Upper lobe of left lung (tissue), 4 donors: ENCODE results near the gene SMAD1.

ENCODE experiments used
- CTCF ChIP-seq, 6 experiments: fragments of 450-650 bp in 4 of 6; fragments of 200-600 bp in 2 of 6; sonication (generic) in 2 of 6; IDR thresholded peaks; one replicate each; pipeline ENCODE4 v1.5.1; 2016 to 2019; ENCODE audit warnings: antibody characterized with exemption in 6 of 6
- EP300 ChIP-seq, 4 donors: sonication (generic); formaldehyde crosslinking; IDR thresholded peaks; one replicate each; pipeline ENCODE4 v1.5.1; 2017; ENCODE audit warnings: antibody characterized with exemption in 4 of 4, control low read depth in 2 of 4

DNA sequence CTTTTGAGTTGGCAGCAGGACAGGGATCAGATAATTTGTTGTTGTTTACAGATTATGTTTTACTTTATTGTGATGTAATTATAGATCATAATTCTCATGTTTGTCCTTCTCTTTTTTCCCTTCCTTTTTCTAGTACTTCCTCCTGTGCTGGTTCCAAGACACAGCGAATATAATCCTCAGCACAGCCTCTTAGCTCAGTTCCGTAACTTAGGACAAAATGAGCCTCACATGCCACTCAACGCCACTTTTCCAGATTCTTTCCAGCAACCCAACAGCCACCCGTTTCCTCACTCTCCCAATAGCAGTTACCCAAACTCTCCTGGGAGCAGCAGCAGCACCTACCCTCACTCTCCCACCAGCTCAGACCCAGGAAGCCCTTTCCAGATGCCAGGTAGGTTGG lies 58.0 kb downstream of the SMAD1 start:
- TF ChIP-seq CTCF (IDR thresholded peaks at IDR 0.05) (no peak), EP300 (IDR thresholded peaks at IDR 0.05) (no peak)
